Skin epidermis (tissue), 12 donors: Measurements from ENCODE around the gene ARFGAP3.

Experiments
- H3K27ac ChIP-seq, 21 experiments: fragments of 200-600 bp; sonication (generic) in 11 of 21; one replicate each; pipeline ENCODE4 v1.5.0; 2020; ENCODE audit warnings: mild to moderate bottlenecking in 3 of 21, inconsistent platforms in 2 of 21, moderate library complexity in 2 of 21
- H3K4me3 ChIP-seq, 7 experiments: fragments of 200-600 bp; sonication (generic) in 2 of 7; one replicate each; pipeline ENCODE4 v1.5.0; 2020; ENCODE audit warnings: inconsistent platforms in 2 of 7, mild to moderate bottlenecking in 2 of 7, moderate library complexity in 1 of 7

ARFGAP3 gene

DNA sequence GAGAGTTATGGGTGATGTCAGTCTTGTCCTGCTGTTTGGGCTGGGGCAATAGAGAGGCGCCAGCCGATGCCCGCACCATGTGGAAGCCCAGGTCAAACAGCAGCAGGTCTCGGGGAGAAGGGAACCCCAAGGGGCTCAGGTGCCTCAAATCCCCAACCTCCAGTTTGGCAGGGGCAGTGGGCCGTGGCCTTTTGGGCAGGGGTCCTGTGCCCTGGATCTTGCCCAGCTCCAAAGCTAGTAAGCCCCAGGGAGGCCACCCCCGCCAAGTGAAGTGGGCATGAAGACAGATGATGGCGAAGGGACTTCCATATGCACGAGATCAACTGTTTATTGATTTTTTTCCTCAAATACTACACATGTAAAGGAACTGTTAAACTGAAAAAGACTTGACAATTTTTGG is 12.4 kb upstream of the ARFGAP3 start:
- Histone ChIP-seq H3K4me3 (no peak overlapping the region), H3K27ac (peak overlapping the region in 2 of 21 experiments; percentile 44 to 46)

DNA sequence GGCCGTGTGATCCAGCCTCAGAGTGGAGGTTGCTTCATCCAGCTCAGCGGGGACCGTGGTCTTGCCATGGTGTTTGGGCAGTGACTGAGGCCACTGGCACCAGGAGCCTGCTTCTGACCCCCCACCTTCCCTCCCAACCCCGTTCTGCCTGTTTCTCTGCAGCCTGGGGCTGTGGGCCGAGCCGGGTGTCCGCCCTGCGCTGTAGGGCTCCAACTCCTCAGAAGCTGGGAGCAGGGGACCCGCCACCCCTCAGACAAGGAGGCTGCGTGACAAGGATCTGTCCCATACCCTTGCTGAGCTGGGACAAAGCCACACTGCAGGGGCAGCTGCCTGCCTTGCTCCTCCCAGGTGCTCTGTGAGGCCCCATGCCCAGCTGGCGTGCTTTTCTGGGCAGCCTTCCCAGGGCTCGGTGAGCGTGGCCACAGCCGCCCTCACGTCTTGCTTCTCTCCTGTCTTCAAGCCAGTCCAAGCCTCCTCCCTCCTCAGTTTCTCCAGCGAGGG is 11.7 kb upstream of the ARFGAP3 start:
- peak overlapping the region in 7 of 21 experiments; percentile 1 to 47 (median 31) for H3K27ac ChIP-seq
- no peak overlapping the region for H3K4me3 ChIP-seq

DNA sequence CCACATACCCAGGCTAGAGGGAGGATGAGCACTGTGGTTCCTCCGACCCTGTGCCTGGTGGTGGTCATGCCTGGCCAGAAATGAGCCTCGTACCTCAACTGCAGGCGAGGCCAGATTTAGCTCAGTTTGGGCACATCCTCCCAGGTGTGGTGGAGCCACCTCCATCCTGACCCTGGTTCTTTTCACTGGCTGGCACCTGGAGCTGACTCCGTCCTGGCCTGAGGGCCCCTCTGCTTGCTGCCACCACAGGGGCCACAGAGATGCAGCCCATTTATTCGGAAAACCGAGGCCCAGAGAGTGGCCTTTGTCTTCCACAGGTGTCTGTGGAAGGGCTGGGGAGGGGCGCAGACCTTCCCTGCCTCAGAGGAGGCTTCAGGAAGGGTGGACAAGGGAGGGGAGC is 9.0 kb upstream of the ARFGAP3 start:
- H3K27ac ChIP-seq, result peak overlapping the region in 1 of 21 experiments; percentile 15
- H3K4me3 ChIP-seq, result no peak overlapping the region

DNA sequence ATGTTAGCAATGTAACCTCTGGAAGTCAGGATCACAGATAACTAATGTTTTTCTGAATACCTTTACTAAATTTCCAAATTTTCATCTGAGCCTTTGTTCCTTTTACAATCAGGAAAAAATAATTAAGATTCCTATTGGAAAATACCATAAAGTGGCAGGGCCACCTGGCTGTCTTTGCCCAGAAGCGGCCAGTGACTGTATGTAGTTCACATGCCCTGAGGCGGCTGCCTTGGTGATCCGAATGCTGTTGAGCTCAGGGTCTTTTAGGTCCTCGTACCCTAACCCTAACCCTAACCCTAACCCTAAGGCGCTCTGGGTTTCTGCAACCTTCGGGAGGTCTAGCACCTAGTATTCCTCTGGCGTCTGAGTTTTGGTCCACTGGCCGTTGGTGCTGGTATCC is 8.5 kb upstream of the ARFGAP3 start:
- no peak overlapping the region for H3K27ac ChIP-seq
- no peak overlapping the region for H3K4me3 ChIP-seq

DNA sequence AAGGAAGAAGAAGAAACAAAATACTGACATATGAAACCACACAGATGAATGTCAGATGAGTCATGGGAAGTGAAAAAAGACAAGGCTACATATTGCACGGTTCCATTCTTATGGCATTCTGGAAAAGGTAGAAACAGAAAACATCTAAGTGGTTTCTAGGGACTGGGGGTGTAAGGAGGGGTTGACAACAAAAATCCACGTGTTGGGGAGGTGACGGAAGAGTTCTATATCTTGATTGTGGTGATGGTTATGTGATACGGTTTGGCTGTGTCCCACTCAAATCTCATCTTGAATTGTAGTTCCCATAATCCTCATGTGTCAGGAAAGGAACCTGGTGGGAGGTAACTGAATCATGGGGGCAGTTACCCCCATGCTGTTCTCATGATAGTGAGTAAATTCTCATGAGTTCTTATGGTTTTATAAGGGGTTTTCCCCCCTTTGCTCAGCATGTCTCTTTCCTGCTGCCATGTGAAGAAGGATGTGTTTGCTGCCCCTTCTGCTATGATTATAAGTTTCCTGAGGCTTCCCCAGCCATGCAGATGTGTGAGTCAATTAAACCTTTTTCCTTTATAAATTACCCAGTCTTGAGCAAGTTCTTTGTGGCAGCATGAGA is 6.4 kb upstream of the ARFGAP3 start:
- H3K27ac ChIP-seq, result peak overlapping the region in 1 of 21 experiments; percentile 34

DNA sequence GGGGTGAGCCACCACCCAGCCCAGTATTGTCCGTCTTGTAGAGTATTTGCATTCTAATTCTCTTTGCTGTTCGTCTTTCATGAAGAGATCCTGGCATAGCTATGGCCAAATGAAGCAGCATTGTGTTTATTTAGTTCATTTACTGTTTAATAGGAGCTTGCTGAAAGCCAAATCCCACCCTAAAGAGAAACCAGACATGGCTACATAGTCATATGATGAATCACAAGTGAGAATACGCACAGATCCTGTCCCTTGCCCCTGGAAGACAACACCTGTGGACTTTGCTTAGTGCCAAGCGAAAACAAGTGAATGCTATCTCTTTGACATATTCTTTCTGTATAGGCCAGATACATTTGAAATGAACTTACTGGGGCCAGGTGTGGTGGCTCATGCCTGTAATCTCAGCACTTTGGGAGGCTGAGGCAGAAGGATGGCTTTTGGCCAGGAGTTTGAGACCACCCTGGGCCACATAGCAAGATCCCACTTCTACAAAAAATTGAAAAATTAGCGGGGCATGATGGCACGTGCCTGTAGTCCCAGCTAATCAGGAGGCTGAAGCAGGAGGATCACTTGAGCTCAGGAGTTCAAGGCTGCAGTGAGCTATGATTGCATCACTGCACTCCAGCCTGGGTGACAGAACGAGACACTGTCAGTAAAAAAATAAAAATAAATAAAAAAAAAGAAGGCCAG is 5.1 kb upstream of the ARFGAP3 start:
- Histone ChIP-seq H3K27ac (no peak overlapping the region), H3K4me3 (no peak overlapping the region)

More for the DNA sequence above, 6.4 kb upstream of the ARFGAP3 start:
- no peak overlapping the region for H3K4me3 ChIP-seq

DNA sequence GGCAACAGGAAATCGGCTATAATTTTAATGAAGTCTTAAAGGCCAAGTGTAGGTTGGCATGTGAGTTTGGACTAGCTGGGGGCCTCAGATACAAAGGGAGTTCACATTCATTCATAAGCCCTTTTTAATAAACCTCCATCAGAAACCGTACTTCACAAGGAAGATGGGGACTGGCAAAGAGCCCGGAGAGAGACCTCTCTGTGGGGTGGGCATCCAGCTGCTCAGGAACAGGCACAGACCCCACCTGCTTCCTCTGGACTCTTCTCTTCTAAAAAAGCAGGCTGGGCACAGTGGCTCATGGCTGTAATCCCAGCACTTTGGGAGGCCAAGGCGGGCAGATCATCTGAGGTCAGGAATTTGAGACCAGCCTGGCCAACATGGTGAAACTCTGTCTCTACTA is 3.9 kb upstream of the ARFGAP3 start:
- H3K4me3 ChIP-seq, result no peak overlapping the region
- H3K27ac ChIP-seq, result peak overlapping the region in 3 of 21 experiments; percentile 10 to 50 (median 29)

DNA sequence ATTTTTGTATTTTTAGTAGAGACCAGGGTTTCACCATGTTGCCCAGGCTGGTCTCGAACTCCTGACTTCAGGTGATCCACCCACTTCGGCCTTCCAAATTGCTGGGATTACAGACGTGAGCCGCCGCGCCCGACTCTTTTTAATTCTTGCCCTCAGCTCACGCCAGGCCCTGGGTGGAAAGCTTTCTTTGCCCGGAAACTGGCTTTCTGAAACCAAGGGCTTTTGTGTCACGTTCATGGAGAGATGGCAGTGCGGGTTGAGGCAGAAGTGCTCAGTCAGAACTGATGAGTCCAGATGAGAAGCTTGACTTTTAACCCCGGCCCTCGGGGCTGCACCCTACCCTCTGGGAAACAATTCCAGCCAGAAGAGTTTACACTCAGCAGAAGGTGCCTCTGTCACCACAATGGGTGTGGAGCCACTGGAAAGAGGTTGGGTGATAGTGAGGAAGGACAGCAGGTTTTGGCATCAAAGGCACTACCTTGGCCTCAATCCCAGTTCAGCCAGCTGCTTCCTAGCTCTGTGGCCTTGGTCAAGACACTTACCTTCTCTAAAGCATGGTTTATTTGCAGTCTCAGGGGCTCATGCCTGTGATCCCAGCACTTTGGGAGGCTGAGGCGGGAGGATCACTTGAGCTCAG is 890 bp upstream of the ARFGAP3 start:
- peak overlapping the region in 4 of 7 experiments; percentile 63 to 86 (median 74) for H3K4me3 ChIP-seq
- peak overlapping the region in 13 of 21 experiments; percentile 70 to 98 (median 91) for H3K27ac ChIP-seq

DNA sequence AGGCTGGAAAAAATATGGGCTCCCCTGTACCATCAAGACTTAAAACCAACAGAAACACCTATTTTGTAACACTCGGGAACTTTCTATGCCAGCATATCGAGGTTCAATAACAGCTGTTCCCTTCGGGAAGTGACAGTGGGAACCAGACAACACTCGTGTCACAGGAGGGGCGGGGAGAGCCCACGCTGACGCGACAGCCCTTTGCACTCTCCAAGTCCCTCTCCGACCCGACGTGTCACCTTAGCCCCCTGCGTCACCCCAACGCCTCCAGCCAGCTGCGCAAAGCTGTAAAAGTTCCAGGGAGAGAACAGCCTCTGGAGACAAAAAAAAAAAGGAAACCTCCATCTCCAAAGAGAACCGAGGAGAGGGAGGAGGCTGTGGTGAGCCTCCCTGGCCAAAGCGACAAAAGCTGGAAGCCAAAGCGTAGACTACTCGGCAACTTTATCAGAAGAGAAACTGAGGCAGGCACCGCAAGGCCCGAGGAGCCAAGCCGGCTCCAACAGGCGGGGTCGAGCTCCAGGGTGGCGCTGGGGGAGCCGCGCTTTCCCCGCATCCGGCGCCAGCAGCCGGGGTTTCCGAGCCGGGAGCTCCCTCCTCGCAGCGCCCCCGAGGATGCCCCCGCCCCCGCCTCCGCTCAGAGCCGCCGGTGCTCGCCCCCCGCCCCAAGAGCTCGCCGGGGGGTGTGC is 751 bp downstream of the ARFGAP3 start:
- H3K27ac ChIP-seq, result peak overlapping the region; percentile 79 to 99 (median 91)
- H3K4me3 ChIP-seq, result peak overlapping the region; percentile 44 to 86 (median 66)

DNA sequence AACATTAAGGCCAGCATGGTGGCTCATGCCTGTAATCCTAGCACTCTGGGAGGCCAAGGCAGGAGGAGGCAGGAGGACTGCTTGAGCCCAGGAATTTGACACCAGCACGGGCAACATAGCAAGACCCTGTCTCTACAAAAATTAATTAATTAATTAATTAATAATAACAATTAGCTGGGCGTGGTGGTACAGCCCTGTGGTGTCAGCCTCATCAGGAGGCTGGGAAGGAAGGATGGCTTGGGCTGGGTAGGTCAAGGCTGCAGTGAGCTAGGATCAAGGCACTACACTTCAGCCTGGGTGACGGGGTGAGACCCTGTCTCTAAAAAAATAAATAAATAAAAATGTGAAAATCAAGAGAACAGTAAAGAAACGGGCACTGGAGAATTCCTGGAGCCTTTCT is 1.4 kb downstream of the ARFGAP3 start:
- peak overlapping the region in 17 of 21 experiments; percentile 81 to 99 (median 92) for H3K27ac ChIP-seq
- H3K4me3 ChIP-seq, result peak overlapping the region; percentile 44 to 86 (median 66)

DNA sequence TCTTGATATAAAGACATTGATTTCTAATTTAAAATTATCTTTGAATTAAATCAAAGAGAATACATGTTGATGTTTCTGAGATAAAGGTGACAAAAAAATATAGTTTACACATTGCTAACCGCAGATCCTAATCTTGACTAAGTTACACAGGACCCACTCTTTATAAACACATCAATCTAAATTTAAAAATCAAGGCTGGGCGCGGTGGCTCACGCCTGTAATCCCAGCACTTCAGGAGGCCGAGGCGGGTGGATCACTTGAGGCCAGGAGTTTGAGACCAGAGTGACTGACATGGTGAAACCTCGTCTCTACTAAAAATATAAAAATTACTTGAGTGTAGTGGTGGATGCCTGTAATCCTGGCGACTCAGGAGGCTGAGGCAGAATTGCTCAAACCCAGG is 1.9 kb downstream of the ARFGAP3 start:
- H3K27ac ChIP-seq, result peak overlapping the region in 8 of 21 experiments; percentile 52 to 99 (median 96)
- H3K4me3 ChIP-seq, result peak overlapping the region in 1 of 7 experiments; percentile 81

DNA sequence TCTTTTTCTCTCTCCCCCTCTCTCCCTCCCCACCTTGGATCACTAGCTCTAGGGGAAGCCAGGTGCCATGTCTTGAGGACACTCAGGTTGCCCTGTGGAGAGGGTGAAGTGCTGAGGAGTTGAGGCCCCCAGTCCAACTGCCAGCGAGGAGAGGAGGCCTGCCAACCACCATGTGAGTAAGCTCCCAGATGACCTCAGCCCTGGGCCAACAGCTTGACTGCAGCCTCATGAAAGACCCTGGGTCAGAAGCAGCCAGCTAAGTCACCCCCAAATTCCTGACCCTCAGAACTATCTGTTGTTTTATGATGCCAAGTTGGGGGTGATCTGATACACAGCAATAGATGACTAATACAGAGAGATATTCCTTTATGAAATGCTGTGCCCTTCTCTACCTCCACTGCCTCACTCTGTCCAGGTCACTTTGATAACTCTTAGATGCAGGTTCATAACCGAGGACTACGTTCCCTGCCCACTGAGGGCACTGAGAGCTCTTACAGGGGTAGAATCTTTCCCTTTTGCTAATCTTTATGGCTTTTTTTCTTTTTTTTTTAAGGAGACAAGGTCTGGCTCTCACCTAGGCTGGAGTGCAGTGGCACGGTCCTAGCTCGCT is 8.0 kb downstream of the ARFGAP3 start:
- H3K4me3 ChIP-seq, result no peak overlapping the region

DNA sequence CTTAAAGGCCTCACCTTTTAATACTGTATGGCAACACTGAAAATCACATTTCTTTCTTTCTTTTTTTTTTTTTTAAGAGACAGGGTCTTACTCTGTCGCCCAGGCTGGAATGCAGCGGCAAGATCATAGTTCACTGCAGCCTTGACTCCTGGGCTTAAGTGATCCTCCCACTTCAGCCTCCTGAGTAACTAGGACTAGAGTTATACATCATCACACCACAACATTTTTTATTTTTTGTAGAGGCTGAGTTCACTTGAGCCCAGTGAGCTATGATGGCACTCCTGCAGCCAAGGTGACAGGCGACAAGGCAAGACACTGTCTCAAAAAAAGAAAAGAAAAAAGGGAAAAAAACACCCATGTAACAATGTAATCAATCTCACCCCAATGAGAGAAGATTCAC is 10.0 kb downstream of the ARFGAP3 start:
- H3K4me3 ChIP-seq, result no peak overlapping the region
- H3K27ac ChIP-seq, result no peak overlapping the region

More for the DNA sequence above, 8.0 kb downstream of the ARFGAP3 start:
- H3K27ac ChIP-seq, result no peak overlapping the region

DNA sequence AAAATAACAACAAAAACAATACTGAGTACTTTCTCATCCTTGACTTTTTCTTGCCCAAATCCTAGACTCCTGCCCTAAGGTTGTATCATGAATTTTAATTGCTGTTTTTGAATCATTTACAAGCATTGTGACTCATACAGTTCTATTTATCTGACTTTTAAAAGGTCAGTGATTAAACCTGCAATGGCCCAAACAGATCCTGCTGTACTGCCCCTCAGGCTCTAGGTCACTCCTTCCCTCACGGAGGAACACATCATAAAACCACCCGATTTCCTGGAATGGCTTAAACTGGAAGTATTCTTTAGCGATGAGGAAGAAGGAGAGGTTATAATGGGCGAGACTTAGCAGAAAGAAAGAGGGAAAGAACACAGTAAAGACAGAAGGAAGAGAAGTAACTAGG is 12.3 kb downstream of the ARFGAP3 start:
- Histone ChIP-seq H3K27ac (peak overlapping the region in 1 of 21 experiments; percentile 38), H3K4me3 (no peak overlapping the region)

DNA sequence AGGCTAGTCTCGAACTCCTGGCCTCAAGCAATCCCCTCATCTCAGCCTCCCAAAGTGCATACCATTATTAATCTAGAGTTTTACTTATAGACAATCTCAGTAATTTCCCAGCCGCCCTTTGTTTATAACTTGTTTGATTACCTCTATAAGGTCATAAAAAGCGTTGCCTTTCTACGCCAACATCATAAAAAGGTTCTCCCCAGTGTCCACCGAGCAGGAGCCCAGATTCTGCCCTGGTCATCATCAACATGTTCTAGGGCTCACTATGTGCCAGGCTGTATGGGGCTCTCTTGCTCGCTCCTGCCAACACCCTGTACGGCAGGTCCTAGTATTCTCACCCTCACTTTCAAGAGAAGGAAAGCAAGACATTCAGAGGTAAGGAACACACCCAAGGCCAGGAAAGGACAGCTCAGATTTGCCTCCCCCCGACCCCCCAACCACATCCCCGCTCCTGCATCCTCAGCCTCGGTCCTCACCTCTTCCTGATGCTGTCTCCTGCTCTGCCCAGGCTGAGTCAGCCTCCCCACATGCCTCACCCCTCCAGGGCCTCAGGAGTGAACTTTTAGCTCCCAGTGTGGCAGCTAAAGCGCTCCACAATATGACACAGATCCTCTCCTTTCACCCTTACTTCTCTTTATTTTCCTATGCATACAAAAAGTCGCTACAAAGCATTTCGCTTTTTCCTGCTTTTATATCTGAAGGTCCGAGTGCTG is 14.3 kb downstream of the ARFGAP3 start:
- H3K4me3 ChIP-seq, result no peak overlapping the region
- no peak overlapping the region for H3K27ac ChIP-seq

DNA sequence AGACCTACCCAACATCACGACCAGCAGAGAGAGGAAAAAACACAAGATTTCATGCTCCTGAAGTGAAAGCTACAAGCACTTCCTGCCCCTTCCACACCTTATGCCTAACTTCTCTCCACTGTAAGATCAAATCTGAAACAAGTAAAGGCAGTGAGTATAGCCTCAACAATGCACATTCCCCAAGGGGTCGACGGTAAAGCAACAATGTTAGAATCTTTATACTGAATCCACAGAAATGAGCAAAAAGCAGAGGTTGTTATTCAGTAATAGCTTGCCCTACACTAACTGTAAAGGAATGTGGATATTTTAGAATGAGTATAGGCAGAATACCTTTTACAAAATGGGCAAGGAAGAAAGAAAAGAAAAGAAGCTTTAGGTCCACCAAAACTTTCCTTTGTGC is 15.6 kb downstream of the ARFGAP3 start:
- H3K4me3 ChIP-seq, result no peak overlapping the region
- no peak overlapping the region for H3K27ac ChIP-seq

DNA sequence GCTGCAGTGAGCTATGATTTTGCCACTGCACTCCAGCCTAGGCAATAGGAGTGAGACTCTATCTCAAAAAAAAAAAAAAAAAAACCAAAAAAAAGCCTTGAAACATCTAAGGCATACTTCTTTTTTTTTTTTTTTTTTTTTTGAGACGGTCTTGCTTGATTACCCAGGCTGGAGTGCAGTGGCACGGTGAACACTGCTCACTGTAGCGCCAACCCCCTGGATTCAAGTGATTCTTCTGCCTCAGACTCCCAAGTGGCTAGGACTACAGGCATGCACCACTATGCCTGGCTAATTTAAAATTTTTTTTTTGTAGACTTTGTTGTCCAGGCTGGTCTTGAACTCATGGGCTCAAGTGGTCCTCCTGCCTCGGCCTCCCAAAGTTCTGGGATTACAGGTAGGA is 19.5 kb downstream of the ARFGAP3 start:
- no peak overlapping the region for H3K27ac ChIP-seq
- H3K4me3 ChIP-seq, result no peak overlapping the region

DNA sequence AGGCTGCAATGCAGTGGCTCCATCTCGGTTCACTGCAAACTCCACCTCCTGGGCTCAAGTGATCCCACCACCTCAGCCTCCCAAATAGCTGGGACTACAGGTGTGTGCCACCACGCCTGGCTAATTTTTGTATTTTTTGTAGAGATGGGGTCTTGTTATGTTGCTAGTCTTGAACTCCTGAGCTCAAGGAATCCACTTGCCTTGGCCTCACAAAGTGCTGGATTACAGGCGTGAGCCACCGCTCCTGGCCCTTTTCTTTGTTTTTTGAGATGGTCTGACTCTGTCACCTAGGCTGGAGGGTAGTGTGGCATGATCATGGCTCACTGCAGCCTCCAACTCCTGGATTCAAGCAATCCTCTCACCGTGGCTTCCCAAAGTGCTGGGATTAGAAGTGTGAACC is 21.0 kb downstream of the ARFGAP3 start:
- H3K4me3 ChIP-seq, result no peak overlapping the region
- H3K27ac ChIP-seq, result no peak overlapping the region
